Measurements from ENCODE around the gene NCKAP5L.

The NCKAP5L gene

GRCh38 chr12:49821373-49822287 lies 6.6 kb downstream of the NCKAP5L start:
- no peak for DNase-seq

- no peak for DNase-seq
Measured at GRCh38 chr12:49819786-49820185, 8.4 kb downstream of the NCKAP5L start.

GRCh38 chr12:49818241-49818895 lies 9.8 kb downstream of the NCKAP5L start:
- no peak for DNase-seq

- DNase-seq, result no peak
Measured at GRCh38 chr12:49813131-49813530, 15.1 kb downstream of the NCKAP5L start.

- no peak for DNase-seq
Measured at GRCh38 chr12:49811961-49812401, 16.2 kb downstream of the NCKAP5L start.

- DNase-seq, result no peak
Measured at GRCh38 chr12:49811136-49811535, 17.1 kb downstream of the NCKAP5L start.

GRCh38 chr12:49809906-49810389 lies 18.3 kb downstream of the NCKAP5L start:
- no peak for DNase-seq

GRCh38 chr12:49809381-49809905 lies 18.8 kb downstream of the NCKAP5L start:
- no peak for DNase-seq

- DNase-seq, result no peak
Measured at GRCh38 chr12:49808686-49809380, 19.4 kb downstream of the NCKAP5L start.

- no peak for DNase-seq
Measured at GRCh38 chr12:49807991-49808580, 20.1 kb downstream of the NCKAP5L start.

GRCh38 chr12:49806877-49807276 lies 21.3 kb downstream of the NCKAP5L start:
- DNase-seq, result no peak

- DNase-seq, result no peak
Measured at GRCh38 chr12:49806321-49806813, 21.8 kb downstream of the NCKAP5L start.

GRCh38 chr12:49805409-49805808 lies 22.8 kb downstream of the NCKAP5L start:
- DNase-seq, result no peak

- DNase-seq, result no peak
Measured at GRCh38 chr12:49804821-49805220, 23.4 kb downstream of the NCKAP5L start.

GRCh38 chr12:49803693-49804450 lies 24.3 kb downstream of the NCKAP5L start:
- no peak for DNase-seq

- no peak for DNase-seq
Measured at GRCh38 chr12:49801141-49802063, 26.8 kb downstream of the NCKAP5L start.

- no peak for DNase-seq
Measured at GRCh38 chr12:49800421-49801140, 27.6 kb downstream of the NCKAP5L start.

GRCh38 chr12:49798934-49799333 lies 29.3 kb downstream of the NCKAP5L start:
- no peak for DNase-seq

GRCh38 chr12:49798248-49798647 lies 30.0 kb downstream of the NCKAP5L start:
- DNase-seq, result no peak

- DNase-seq, result no peak
Measured at GRCh38 chr12:49797449-49797776, 30.8 kb downstream of the NCKAP5L start.

Measured in DMS79 (cell line).